HepG2 (cell line): ENCODE measurements around the gene RARRES1. TPM values are rescaled to one million over a fixed set of nuclear protein-coding genes. Genes with fewer than 3 reads are reported as not detected.

Experiments used
- ATAC-seq: fragments of 200-7000 bp; cut with Tn5 transposase; 3 replicates; pipeline ENCODE4 v1.9.1; 2020; ENCODE audit warnings: mild to moderate bottlenecking, moderate library complexity
- BruUV-seq: library from RNA; stranded (reverse); fragments of 400-500 nt; replicated peaks from 2 replicates; lab custom pipeline; 2021; lab: Mats Ljungman, UMichigan
- CTCF ChIA-PET: fragments of 300-600 bp; formaldehyde crosslinking; extraction: SDS; loops from one replicate; lab custom pipeline; 2021; ENCODE audit warnings: low total read pairs, inconsistent platforms, low intra/inter-chr PET ratio; lab: Yijun Ruan, JAX
- POLR2A ChIA-PET: fragments of 350-600 bp; sonication (Branson Sonifier 250); formaldehyde crosslinking; loops from one replicate; lab custom pipeline; 2020; ENCODE audit warnings: antibody characterized with exemption, inconsistent platforms; lab: Yijun Ruan, JAX
- DNase-seq: peaks from one replicate; pipeline ENCODE4 v3.0.0-alpha.2; 2015; ENCODE audit warnings: low spot score
- FAIRE-seq: peaks from 3 replicates; lab custom pipeline; 2011; peaks lifted over from hg19 to GRCh38; lab: Jason Lieb, UNC
- H2AFZ ChIP-seq: one replicate; pipeline ENCODE4 v1.6.1; 2011; ENCODE audit warnings: low read length, inconsistent platforms
- H3K27ac ChIP-seq: fragments of 300-600 bp; 3 replicates; pipeline ENCODE4 v1.8.0; 2011; ENCODE audit warnings: mixed run types, mild to moderate bottlenecking, mixed read lengths, low read length, inconsistent platforms; ENCODE audit not compliant: insufficient read depth; ENCODE audit errors: extremely low read length
- H3K27me3 ChIP-seq, 2 experiments: fragments of 200-600 bp in 1 of 2; 2 replicates in 1 of 2; 3 replicates in 1 of 2; pipeline versions ENCODE4 v1.6.0 to v1.8.0; 2011; ENCODE audit warnings: low read length in 2 of 2, mild to moderate bottlenecking in 2 of 2, moderate library complexity in 2 of 2, inconsistent platforms in 1 of 2; ENCODE audit not compliant: insufficient read depth in 2 of 2, control insufficient read depth in 1 of 2
- H3K36me3 ChIP-seq, 2 experiments: fragments of 200-600 bp in 1 of 2; replicated peaks in 1 of 2; 2 replicates in 1 of 2; 3 replicates in 1 of 2; pipeline versions ENCODE4 v1.5.1 to v1.8.0; 2011; ENCODE audit warnings: low read length in 2 of 2, inconsistent platforms in 1 of 2; ENCODE audit not compliant: insufficient read depth in 2 of 2, control insufficient read depth in 1 of 2
- H3K4me1 ChIP-seq: 2 replicates; pipeline ENCODE4 v1.5.1; 2012; ENCODE audit warnings: low read length, inconsistent platforms; ENCODE audit not compliant: insufficient read depth
- H3K4me2 ChIP-seq: 2 replicates; pipeline ENCODE4 v1.6.0; 2011; ENCODE audit warnings: low read depth, low read length, inconsistent platforms
- H3K4me3 ChIP-seq, 3 experiments: fragments of 200-600 bp in 1 of 3; sonication (generic), shearing (Covaris generic) in 1 of 3; replicated peaks in 1 of 3; 2 replicates each; pipeline ENCODE4 v1.5.1; 2011 to 2016; ENCODE audit warnings: low read length in 3 of 3, inconsistent platforms in 2 of 3, low read depth in 2 of 3, mild to moderate bottlenecking in 2 of 3, control low read depth in 1 of 3, mixed read lengths in 1 of 3; ENCODE audit not compliant: insufficient read depth in 1 of 3
- H3K79me2 ChIP-seq: one replicate; pipeline ENCODE4 v1.6.1; 2011; ENCODE audit warnings: low read length, inconsistent platforms; ENCODE audit not compliant: insufficient read depth
- H3K9ac ChIP-seq: 2 replicates; pipeline ENCODE4 v1.6.0; 2011; ENCODE audit warnings: mild to moderate bottlenecking, low read depth, low read length, inconsistent platforms; ENCODE audit not compliant: insufficient read depth
- H3K9me3 ChIP-seq: 2 replicates; pipeline ENCODE4 v1.5.1; 2012; ENCODE audit warnings: mild to moderate bottlenecking, low read length
- H4K20me1 ChIP-seq: 2 replicates; pipeline ENCODE4 v1.6.0; 2011; ENCODE audit warnings: inconsistent platforms, mild to moderate bottlenecking, low read length, moderate library complexity; ENCODE audit not compliant: insufficient read depth
- AHR ChIP-seq: IDR thresholded peaks from 2 replicates; pipeline ENCODE4 v1.6.1; 2018; ENCODE audit warnings: missing genetic modification reagents, missing compliant biosample characterization
- HOXD1 ChIP-seq: sonication (generic); formaldehyde crosslinking; IDR thresholded peaks from 2 replicates; pipeline ENCODE4 v1.5.0; 2020; ENCODE audit warnings: missing genetic modification reagents
- IKZF4 ChIP-seq: sonication (generic); formaldehyde crosslinking; IDR thresholded peaks from 2 replicates; pipeline ENCODE4 v1.5.1; 2020; ENCODE audit warnings: borderline replicate concordance, mild to moderate bottlenecking, low read depth, missing genetic modification reagents; ENCODE audit errors: not compliant biosample characterization
- KAT7 ChIP-seq: IDR thresholded peaks from 2 replicates; pipeline ENCODE4 v1.6.1; 2018; ENCODE audit warnings: borderline replicate concordance, missing compliant biosample characterization
- ZFY ChIP-seq: sonication (generic); formaldehyde crosslinking; IDR thresholded peaks from 2 replicates; pipeline ENCODE4 v1.4.0; 2020; ENCODE audit warnings: missing genetic modification reagents
- ZNF225 ChIP-seq: sonication (generic); formaldehyde crosslinking; IDR thresholded peaks from 2 replicates; pipeline ENCODE4 v1.4.0; 2020; ENCODE audit warnings: mild to moderate bottlenecking, missing genetic modification reagents
- ZNF790 ChIP-seq: sonication (generic); formaldehyde crosslinking; IDR thresholded peaks from 2 replicates; pipeline ENCODE4 v1.8.0; 2022; ENCODE audit warnings: missing genetic modification reagents, mild to moderate bottlenecking, borderline replicate concordance
- WGBS: methylation state at CpG from one replicate; pipeline ENCODE4 v1.1.6; 2017; ENCODE audit warnings: low lambda C conversion rate; 5-methylcytosine and 5-hydroxymethylcytosine counted together
- in situ Hi-C: cut with HindIII; loops from 2 replicates; pipeline ENCODE4 v1.10.0; 2017; ENCODE audit warnings: low pct_unique_long_range_greater_than_20kb; ENCODE audit not compliant: extremely low pct_ligation_motif_present
- intact Hi-C: fragments of 100-400 bp; cut with micrococcal nuclease; formaldehyde crosslinking; loops from one replicate; pipeline ENCODE4 v1.10.0; 2022; ENCODE audit not compliant: unreplicated experiment
- polyA plus RNA-seq, 8 experiments: library from polyadenylated mRNA; depleted of rRNA in 3 of 8; stranded (reverse) in 7 of 8; unstranded in 1 of 8; fragments of >200 nt; fragmentation: Illumina TruSeq in 4 of 8; extraction: Trizol in 4 of 8; gene quantifications; 2 replicates each; pipeline versions ENCODE4 v1.2.1 to v1.2.3, GENCODE V29; 2011 to 2016; ENCODE audit warnings: low read depth in 4 of 8, missing spikeins in 1 of 8, mixed read lengths in 1 of 8; ENCODE audit not compliant: insufficient read depth in 1 of 8
- total RNA-seq, 5 experiments: library from RNA; depleted of rRNA; stranded (reverse); fragments of >200 nt; fragmentation: Illumina TruSeq; extraction: Trizol; gene quantifications; 2 replicates each; pipeline ENCODE4 v1.2.3, GENCODE V29; 2016; ENCODE audit warnings: low read depth in 1 of 5
- TF ChIP-seq, protein P1 (sequence below): sonication (generic); formaldehyde crosslinking; IDR thresholded peaks from 2 replicates; pipeline ENCODE4 v1.5.1; 2020; ENCODE audit warnings: mild to moderate bottlenecking, missing genetic modification reagents
- TF ChIP-seq, protein P2 (sequence below): sonication (generic); formaldehyde crosslinking; IDR thresholded peaks from 2 replicates; pipeline ENCODE4 v1.4.0; 2020; ENCODE audit warnings: missing genetic modification reagents
- TF ChIP-seq, protein P3 (sequence below): sonication (generic); IDR thresholded peaks from 2 replicates; pipeline ENCODE4 v1.6.1; 2016; ENCODE audit warnings: low read depth, borderline replicate concordance

RARRES1 gene
- total and polyA plus RNA-seq, 2 of the 13 experiments (the other 11 are each of a cell fraction or from before 2014, with no cell fraction given): not detected

DNA sequence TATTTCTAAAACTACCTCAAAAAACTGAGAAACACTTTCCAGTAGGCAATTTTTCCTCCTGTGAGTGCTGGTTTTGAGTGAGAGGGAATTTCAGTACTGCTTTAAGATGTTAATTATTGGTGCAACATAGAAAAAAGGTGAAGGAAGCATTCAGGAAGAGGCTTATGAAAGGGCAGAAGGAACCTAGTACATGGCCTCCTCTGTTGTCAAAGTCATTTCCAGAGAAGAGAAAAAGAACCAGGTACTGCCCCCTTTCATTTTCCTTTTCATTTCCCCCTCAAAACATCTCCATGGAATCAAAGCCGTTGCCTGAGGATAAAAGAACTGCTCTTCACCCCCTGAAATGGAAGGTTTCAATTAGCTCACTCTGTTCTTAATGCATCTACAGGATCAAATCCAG lies 19.8 kb downstream of the RARRES1 start:
- in situ Hi-C loops: no loop called here
- Histone ChIP-seq H3K4me1 (no peaks in the 10 kb centered on the region), H3K4me2 (no peak overlapping the region), H3K4me3 (no peak overlapping the region), H3K79me2 (no peaks in the 10 kb centered on the region), H3K27me3 (no peaks in the 10 kb centered on the region), H3K9ac (no peak overlapping the region), H3K9me3 (no peaks in the 10 kb centered on the region), H4K20me1 (no peaks in the 10 kb centered on the region), H3K36me3 (peaks cover 0 to 3% of the 10 kb centered on the region in 2 experiments; a peak in 2 of 5 replicates), H3K27ac (no peak overlapping the region), H2AFZ (no peak overlapping the region)
- ATAC-seq: no peak
- no peak for FAIRE-seq
- CTCF ChIA-PET: no interaction called here
- WGBS: 100% methylated on average over 1 of the region's 1 CpG
- intact Hi-C loops: no loop called here
- BruUV-seq: no TSS peak
- TF ChIP-seq, protein P1, sequence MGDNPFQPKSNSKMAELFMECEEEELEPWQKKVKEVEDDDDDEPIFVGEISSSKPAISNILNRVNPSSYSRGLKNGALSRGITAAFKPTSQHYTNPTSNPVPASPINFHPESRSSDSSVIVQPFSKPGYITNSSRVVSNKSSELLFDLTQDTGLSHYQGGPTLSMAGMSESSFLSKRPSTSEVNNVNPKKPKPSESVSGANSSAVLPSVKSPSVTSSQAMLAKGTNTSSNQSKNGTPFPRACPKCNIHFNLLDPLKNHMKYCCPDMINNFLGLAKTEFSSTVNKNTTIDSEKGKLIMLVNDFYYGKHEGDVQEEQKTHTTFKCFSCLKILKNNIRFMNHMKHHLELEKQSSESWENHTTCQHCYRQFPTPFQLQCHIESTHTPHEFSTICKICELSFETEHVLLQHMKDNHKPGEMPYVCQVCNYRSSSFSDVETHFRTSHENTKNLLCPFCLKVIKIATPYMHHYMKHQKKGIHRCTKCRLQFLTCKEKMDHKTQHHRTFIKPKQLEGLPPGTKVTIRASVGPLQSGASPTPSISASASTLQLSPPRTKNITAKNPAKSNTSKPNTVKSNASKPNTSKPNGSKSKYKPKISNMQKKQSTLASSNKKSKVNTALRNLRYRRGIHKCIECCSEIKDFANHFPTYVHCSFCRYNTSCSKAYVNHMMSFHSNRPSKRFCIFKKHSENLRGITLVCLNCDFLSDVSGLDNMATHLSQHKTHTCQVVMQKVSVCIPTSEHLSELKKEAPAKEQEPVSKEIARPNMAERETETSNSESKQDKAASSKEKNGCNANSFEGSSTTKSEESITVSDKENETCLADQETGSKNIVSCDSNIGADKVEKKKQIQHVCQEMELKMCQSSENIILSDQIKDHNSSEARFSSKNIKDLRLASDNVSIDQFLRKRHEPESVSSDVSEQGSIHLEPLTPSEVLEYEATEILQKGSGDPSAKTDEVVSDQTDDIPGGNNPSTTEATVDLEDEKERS (CRISPR knock-in tag): no peak
- TF ChIP-seq, all 625 proteins: peak for 0
- DNase-seq: no peak
- POLR2A ChIA-PET: no interaction called here

DNA sequence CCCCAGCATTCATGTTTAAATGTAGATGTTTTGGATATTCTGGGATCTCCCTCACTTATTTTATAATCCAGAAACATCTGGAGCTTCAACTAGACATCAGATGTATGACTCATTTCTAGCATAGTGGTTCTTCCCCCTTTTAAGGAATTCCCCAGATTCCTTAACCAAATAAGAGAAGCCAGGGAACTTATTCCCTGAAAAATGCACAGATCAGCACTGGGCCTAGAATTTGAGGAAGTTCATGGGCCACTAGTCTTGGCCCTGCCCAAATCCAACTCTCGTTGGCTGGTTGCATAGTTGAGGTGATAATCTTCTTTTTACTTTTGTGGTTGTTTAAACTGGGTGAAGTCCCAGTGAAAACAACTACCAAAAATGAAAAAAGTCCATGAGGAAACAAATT lies 20.4 kb downstream of the RARRES1 start:
- ATAC-seq (no peak), DNase-seq (no peak), FAIRE-seq (no peak)
- in situ Hi-C loops: no loop called here
- POLR2A ChIA-PET: no interaction called here
- no peaks in the 10 kb centered on the region for H4K20me1 ChIP-seq
- WGBS: 94% methylated on average over 1 of the region's 1 CpG
- H3K27me3 ChIP-seq: no peaks in the 10 kb centered on the region
- intact Hi-C loops: no loop called here
- no peaks in the 10 kb centered on the region for H3K9me3 ChIP-seq
- H3K79me2 ChIP-seq: no peaks in the 10 kb centered on the region
- H3K36me3 ChIP-seq: peaks cover 0 to 3% of the 10 kb centered on the region in 2 experiments; a peak in 2 of 5 replicates
- H3K9ac ChIP-seq: no peak overlapping the region
- BruUV-seq: no TSS peak
- CTCF ChIA-PET: no interaction called here
- no peaks in the 10 kb centered on the region for H3K4me1 ChIP-seq
- no peak overlapping the region for H3K4me2 ChIP-seq
- H3K27ac ChIP-seq: no peak overlapping the region
- H3K4me3 ChIP-seq: no peak overlapping the region
- H2AFZ ChIP-seq: no peak overlapping the region
- TF ChIP-seq HOXD1 (CRISPR knock-in tag) (no peak), IKZF4 (CRISPR knock-in tag) (no peak), AHR (no peak), ZNF790 (no peak), ZFY (CRISPR knock-in tag) (no peak), ZNF225 (CRISPR knock-in tag) (no peak), KAT7 (no peak)
- TF ChIP-seq, protein P2, sequence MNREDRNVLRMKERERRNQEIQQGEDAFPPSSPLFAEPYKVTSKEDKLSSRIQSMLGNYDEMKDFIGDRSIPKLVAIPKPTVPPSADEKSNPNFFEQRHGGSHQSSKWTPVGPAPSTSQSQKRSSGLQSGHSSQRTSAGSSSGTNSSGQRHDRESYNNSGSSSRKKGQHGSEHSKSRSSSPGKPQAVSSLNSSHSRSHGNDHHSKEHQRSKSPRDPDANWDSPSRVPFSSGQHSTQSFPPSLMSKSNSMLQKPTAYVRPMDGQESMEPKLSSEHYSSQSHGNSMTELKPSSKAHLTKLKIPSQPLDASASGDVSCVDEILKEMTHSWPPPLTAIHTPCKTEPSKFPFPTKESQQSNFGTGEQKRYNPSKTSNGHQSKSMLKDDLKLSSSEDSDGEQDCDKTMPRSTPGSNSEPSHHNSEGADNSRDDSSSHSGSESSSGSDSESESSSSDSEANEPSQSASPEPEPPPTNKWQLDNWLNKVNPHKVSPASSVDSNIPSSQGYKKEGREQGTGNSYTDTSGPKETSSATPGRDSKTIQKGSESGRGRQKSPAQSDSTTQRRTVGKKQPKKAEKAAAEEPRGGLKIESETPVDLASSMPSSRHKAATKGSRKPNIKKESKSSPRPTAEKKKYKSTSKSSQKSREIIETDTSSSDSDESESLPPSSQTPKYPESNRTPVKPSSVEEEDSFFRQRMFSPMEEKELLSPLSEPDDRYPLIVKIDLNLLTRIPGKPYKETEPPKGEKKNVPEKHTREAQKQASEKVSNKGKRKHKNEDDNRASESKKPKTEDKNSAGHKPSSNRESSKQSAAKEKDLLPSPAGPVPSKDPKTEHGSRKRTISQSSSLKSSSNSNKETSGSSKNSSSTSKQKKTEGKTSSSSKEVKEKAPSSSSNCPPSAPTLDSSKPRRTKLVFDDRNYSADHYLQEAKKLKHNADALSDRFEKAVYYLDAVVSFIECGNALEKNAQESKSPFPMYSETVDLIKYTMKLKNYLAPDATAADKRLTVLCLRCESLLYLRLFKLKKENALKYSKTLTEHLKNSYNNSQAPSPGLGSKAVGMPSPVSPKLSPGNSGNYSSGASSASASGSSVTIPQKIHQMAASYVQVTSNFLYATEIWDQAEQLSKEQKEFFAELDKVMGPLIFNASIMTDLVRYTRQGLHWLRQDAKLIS (CRISPR knock-in tag): no peak
- TF ChIP-seq, protein P3, sequence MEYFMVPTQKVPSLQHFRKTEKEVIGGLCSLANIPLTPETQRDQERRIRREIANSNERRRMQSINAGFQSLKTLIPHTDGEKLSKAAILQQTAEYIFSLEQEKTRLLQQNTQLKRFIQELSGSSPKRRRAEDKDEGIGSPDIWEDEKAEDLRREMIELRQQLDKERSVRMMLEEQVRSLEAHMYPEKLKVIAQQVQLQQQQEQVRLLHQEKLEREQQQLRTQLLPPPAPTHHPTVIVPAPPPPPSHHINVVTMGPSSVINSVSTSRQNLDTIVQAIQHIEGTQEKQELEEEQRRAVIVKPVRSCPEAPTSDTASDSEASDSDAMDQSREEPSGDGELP: no peak
